ENCODE results near the gene SMAD2.

The SMAD2 gene

GRCh38 chr18:47932603-47933002 lies 2.1 kb upstream of the SMAD2 start:
- no peak for DNase-seq (ENCODE audit: extremely low read depth in 1 of 2, low read depth in 1 of 2)

- no peak for DNase-seq (ENCODE audit: extremely low read depth in 1 of 2, low read depth in 1 of 2)
Observed at GRCh38 chr18:47932190-47932589, 1.7 kb upstream of the SMAD2 start.

GRCh38 chr18:47931718-47932103 lies 1.3 kb upstream of the SMAD2 start:
- DNase-seq (ENCODE audit: extremely low read depth in 1 of 2, low read depth in 1 of 2) = no peak

- peak; percentile 88 to 93 for DNase-seq (ENCODE audit: extremely low read depth in 1 of 2, low read depth in 1 of 2)
Observed at GRCh38 chr18:47930931-47931717, 665 bp upstream of the SMAD2 start.

GRCh38 chr18:47929681-47930198 lies 719 bp downstream of the SMAD2 start:
- DNase-seq (ENCODE audit: extremely low read depth in 1 of 2, low read depth in 1 of 2) = no peak

- DNase-seq (ENCODE audit: extremely low read depth in 1 of 2, low read depth in 1 of 2) = no peak
Observed at GRCh38 chr18:47928466-47928865, 2.0 kb downstream of the SMAD2 start.

- no peak for DNase-seq (ENCODE audit: extremely low read depth in 1 of 2, low read depth in 1 of 2)
Observed at GRCh38 chr18:47926101-47926850, 4.2 kb downstream of the SMAD2 start.

GRCh38 chr18:47919916-47920315 lies 10.5 kb downstream of the SMAD2 start:
- DNase-seq (ENCODE audit: extremely low read depth in 1 of 2, low read depth in 1 of 2) = no peak

- DNase-seq (ENCODE audit: extremely low read depth in 1 of 2, low read depth in 1 of 2) = no peak
Observed at GRCh38 chr18:47917923-47918610, 12.4 kb downstream of the SMAD2 start.

- DNase-seq (ENCODE audit: extremely low read depth in 1 of 2, low read depth in 1 of 2) = no peak
Observed at GRCh38 chr18:47915930-47916329, 14.5 kb downstream of the SMAD2 start.

GRCh38 chr18:47915229-47915628 lies 15.2 kb downstream of the SMAD2 start:
- DNase-seq (ENCODE audit: extremely low read depth in 1 of 2, low read depth in 1 of 2) = no peak

GRCh38 chr18:47912794-47913585 lies 17.5 kb downstream of the SMAD2 start:
- DNase-seq (ENCODE audit: extremely low read depth in 1 of 2, low read depth in 1 of 2) = no peak

GRCh38 chr18:47912343-47912742 lies 18.1 kb downstream of the SMAD2 start:
- DNase-seq (ENCODE audit: extremely low read depth in 1 of 2, low read depth in 1 of 2) = no peak

- no peak for DNase-seq (ENCODE audit: extremely low read depth in 1 of 2, low read depth in 1 of 2)
Observed at GRCh38 chr18:47911877-47912276, 18.6 kb downstream of the SMAD2 start.

- no peak for DNase-seq (ENCODE audit: extremely low read depth in 1 of 2, low read depth in 1 of 2)
Observed at GRCh38 chr18:47909484-47909883, 21.0 kb downstream of the SMAD2 start.

- no peak for DNase-seq (ENCODE audit: extremely low read depth in 1 of 2, low read depth in 1 of 2)
Observed at GRCh38 chr18:47908592-47908991, 21.9 kb downstream of the SMAD2 start.

GRCh38 chr18:47906408-47906807 lies 24.1 kb downstream of the SMAD2 start:
- DNase-seq (ENCODE audit: extremely low read depth in 1 of 2, low read depth in 1 of 2) = no peak

GRCh38 chr18:47903809-47904208 lies 26.6 kb downstream of the SMAD2 start:
- no peak for DNase-seq (ENCODE audit: extremely low read depth in 1 of 2, low read depth in 1 of 2)

- no peak for DNase-seq (ENCODE audit: extremely low read depth in 1 of 2, low read depth in 1 of 2)
Observed at GRCh38 chr18:47901624-47902362, 28.7 kb downstream of the SMAD2 start.

All from stimulated activated CD8-positive, alpha-beta memory T cell treated with anti-CD3 and anti-CD28 coated beads, Interleukin-7, amount 100 ng/mL, for 48 hours (primary cell).